ENCODE data around the gene UTS2R.

Gene UTS2R

GRCh38 chr17:82371333-82372248, at the start of gene UTS2R:
Gene UTS2R, plus strand, starts transcription at chr17:82371765. Its CDS starts 2,560 bp downstream, at chr17:82374325.
- ATAC-seq (ENCODE audit: insufficient read depth, low read depth) = no peak
- H3K27ac ChIP-seq (ENCODE audit: low read length) = no peak within 1 kb of the TSS
- H2AFZ ChIP-seq (ENCODE audit: low read depth, low read length) = no peak within 1 kb of the TSS
- no peak within 1 kb of the TSS for H3K4me3 ChIP-seq (ENCODE audit: low read depth in 1 of 2, low read length in 2 of 2)
- H3K4me1 ChIP-seq (ENCODE audit: insufficient read depth, low read length) = peaks cover 19% of the 10 kb centered on the region; the same call in 1 of the 2 replicates
- DNase-seq = no peak
- H3K4me2 ChIP-seq (ENCODE audit: insufficient read depth, low read length) = no peak within 1 kb of the TSS
- H3K36me3 ChIP-seq (ENCODE audit: insufficient read depth, low read length) = no peaks in the 10 kb centered on the region
- no peaks in the 10 kb centered on the region for H4K20me1 ChIP-seq (ENCODE audit: insufficient read depth, low read length)
- H3K79me2 ChIP-seq (ENCODE audit: insufficient read depth, low read length) = no peaks in the 10 kb centered on the region
- TF ChIP-seq CTCF (IDR thresholded peaks at IDR 0.05; ENCODE audit: borderline replicate concordance, extremely low read depth, low read length, poor library complexity, severe bottlenecking) (no peak), EZH2 (IDR thresholded peaks at IDR 0.05; ENCODE audit: borderline replicate concordance, low read depth, low read length, severe bottlenecking) (no peak)
- no peak within 1 kb of the TSS for H3K9ac ChIP-seq (ENCODE audit: low read depth, low read length)
- no peaks in the 10 kb centered on the region for H3K27me3 ChIP-seq (ENCODE audit: insufficient read depth, low read length, poor library complexity)
- no peaks in the 10 kb centered on the region for H3K9me3 ChIP-seq (ENCODE audit: insufficient read depth, low read length, severe bottlenecking)

GRCh38 chr17:82321947-82322466, 49.6 kb upstream of the UTS2R start:
- no peak for ATAC-seq (ENCODE audit: insufficient read depth, low read depth)
- no peaks in the 10 kb centered on the region for H3K27me3 ChIP-seq (ENCODE audit: insufficient read depth, low read length, poor library complexity)
- TF ChIP-seq EZH2 (IDR thresholded peaks at IDR 0.05; ENCODE audit: borderline replicate concordance, low read depth, low read length, severe bottlenecking) (no peak), CTCF (IDR thresholded peaks at IDR 0.05; ENCODE audit: borderline replicate concordance, extremely low read depth, low read length, poor library complexity, severe bottlenecking) (no peak)

GRCh38 chr17:82322526-82323453, 48.8 kb upstream of the UTS2R start:
- no peaks in the 10 kb centered on the region for H4K20me1 ChIP-seq (ENCODE audit: insufficient read depth, low read length)
- H3K9ac ChIP-seq (ENCODE audit: low read depth, low read length) = no peak overlapping the region
- H3K4me3 ChIP-seq (ENCODE audit: low read depth in 1 of 2, low read length in 2 of 2) = no peak overlapping the region
- peaks cover 16% of the 10 kb centered on the region for H3K4me1 ChIP-seq (ENCODE audit: insufficient read depth, low read length)
- no peak for TF ChIP-seq CTCF (IDR thresholded peaks at IDR 0.05; ENCODE audit: borderline replicate concordance, extremely low read depth, low read length, poor library complexity, severe bottlenecking)
- no peak for TF ChIP-seq EZH2 (IDR thresholded peaks at IDR 0.05; ENCODE audit: borderline replicate concordance, low read depth, low read length, severe bottlenecking)
- H3K4me2 ChIP-seq (ENCODE audit: insufficient read depth, low read length) = no peak overlapping the region
- H3K36me3 ChIP-seq (ENCODE audit: insufficient read depth, low read length) = no peaks in the 10 kb centered on the region
- no peak overlapping the region for H3K27ac ChIP-seq (ENCODE audit: low read length)
- DNase-seq = no peak
- ATAC-seq (ENCODE audit: insufficient read depth, low read depth) = no peak
- H3K27me3 ChIP-seq (ENCODE audit: insufficient read depth, low read length, poor library complexity) = no peaks in the 10 kb centered on the region
- H3K79me2 ChIP-seq (ENCODE audit: insufficient read depth, low read length) = peaks cover 5% of the 10 kb centered on the region
- no peaks in the 10 kb centered on the region for H3K9me3 ChIP-seq (ENCODE audit: insufficient read depth, low read length, severe bottlenecking)
- no peak overlapping the region for H2AFZ ChIP-seq (ENCODE audit: low read depth, low read length)

More at GRCh38 chr17:82321947-82322466, 49.6 kb upstream of the UTS2R start:
- Histone ChIP-seq H3K79me2 (ENCODE audit: insufficient read depth, low read length) (peaks cover 13% of the 10 kb centered on the region), H3K9ac (ENCODE audit: low read depth, low read length) (no peak overlapping the region; the same call in 1 of the 2 replicates), H3K36me3 (ENCODE audit: insufficient read depth, low read length) (no peaks in the 10 kb centered on the region; the same call in 1 of the 2 replicates), H4K20me1 (ENCODE audit: insufficient read depth, low read length) (no peaks in the 10 kb centered on the region), H3K9me3 (ENCODE audit: insufficient read depth, low read length, severe bottlenecking) (no peaks in the 10 kb centered on the region), H3K27ac (ENCODE audit: low read length) (no peak overlapping the region), H3K4me2 (ENCODE audit: insufficient read depth, low read length) (0 out of 2 replicates have a peak overlapping the region, but pooled peaks have one; percentile 39), H3K4me3 (ENCODE audit: low read depth in 1 of 2, low read length in 2 of 2) (no peak overlapping the region), H3K4me1 (ENCODE audit: insufficient read depth, low read length) (peaks cover 20% of the 10 kb centered on the region), H2AFZ (ENCODE audit: low read depth, low read length) (no peak overlapping the region)
- DNase-seq = no peak

All from DND-41 (cell line).